ENCODE results near the gene PFDN4.
"Not testable (repeated sequence)": the region's sequence is repeated elsewhere in the genome, so short reads cannot be mapped to it uniquely, and the experiment has no call there.

GRCh38 chr20:54265791-54266190 lies 57.9 kb downstream of the PFDN4 start:
- TF ChIP-seq CTCF (IDR thresholded peaks at IDR 0.05; ENCODE audit: low read depth, low read length); POLR2A (IDR thresholded peaks at IDR 0.05; ENCODE audit: extremely low read depth, insufficient read length); MAX (IDR thresholded peaks at IDR 0.05; ENCODE audit: low read depth, low read length): not testable (repeated sequence)

Data from NB4 (cell line).